ENCODE data around the gene CHD5.

DNA sequence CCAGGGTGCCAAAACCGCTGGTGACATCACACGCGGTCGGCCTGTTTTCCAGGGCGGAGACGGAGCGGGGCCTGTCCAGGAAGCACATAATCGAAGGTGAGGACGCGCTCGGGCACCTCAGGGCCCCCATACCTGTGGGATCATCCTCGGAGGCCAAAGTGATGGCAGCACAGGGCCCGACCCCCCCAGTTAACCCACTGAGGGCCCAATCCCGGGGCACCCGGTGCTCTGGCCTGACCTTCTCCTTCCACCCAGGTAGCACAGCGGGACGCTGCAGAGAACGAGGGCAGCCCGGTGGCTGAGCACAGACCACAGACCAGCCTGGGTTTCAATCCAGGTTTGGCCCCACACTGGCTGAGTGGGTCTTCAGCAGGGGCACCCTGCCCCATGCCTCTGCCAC is 91.2 kb downstream of the CHD5 start:
- no peak for TF ChIP-seq EZH2 (optimal IDR thresholded peaks at IDR 0.05; ENCODE audit: low read depth, low read length)
- TF ChIP-seq, protein P1, sequence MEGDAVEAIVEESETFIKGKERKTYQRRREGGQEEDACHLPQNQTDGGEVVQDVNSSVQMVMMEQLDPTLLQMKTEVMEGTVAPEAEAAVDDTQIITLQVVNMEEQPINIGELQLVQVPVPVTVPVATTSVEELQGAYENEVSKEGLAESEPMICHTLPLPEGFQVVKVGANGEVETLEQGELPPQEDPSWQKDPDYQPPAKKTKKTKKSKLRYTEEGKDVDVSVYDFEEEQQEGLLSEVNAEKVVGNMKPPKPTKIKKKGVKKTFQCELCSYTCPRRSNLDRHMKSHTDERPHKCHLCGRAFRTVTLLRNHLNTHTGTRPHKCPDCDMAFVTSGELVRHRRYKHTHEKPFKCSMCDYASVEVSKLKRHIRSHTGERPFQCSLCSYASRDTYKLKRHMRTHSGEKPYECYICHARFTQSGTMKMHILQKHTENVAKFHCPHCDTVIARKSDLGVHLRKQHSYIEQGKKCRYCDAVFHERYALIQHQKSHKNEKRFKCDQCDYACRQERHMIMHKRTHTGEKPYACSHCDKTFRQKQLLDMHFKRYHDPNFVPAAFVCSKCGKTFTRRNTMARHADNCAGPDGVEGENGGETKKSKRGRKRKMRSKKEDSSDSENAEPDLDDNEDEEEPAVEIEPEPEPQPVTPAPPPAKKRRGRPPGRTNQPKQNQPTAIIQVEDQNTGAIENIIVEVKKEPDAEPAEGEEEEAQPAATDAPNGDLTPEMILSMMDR (IDR thresholded peaks at IDR 0.05; ENCODE audit: low read length) = no peak
- TF ChIP-seq EZH2phosphoT487 (IDR thresholded peaks at IDR 0.05; ENCODE audit: low read length) = no peak

All from MM.1S (cell line).